Retinal pigment epithelial cell (primary cell): ENCODE measurements around the gene GBP3.

Experiments
- DNase-seq: peaks from one replicate; pipeline ENCODE4 v3.0.0-alpha.2; 2010; ENCODE audit warnings: low read depth
- H3K4me3 ChIP-seq: 2 replicates; pipeline ENCODE4 v1.5.1; 2011; ENCODE audit warnings: mild to moderate bottlenecking, low read length, control low read depth, moderate library complexity
- TF ChIP-seq, protein P1 (sequence below): conservative IDR thresholded peaks from 2 replicates; pipeline ENCODE4 v1.5.1; 2011; ENCODE audit warnings: low read depth, low read length, control low read depth, inconsistent platforms

GBP3 gene

DNA sequence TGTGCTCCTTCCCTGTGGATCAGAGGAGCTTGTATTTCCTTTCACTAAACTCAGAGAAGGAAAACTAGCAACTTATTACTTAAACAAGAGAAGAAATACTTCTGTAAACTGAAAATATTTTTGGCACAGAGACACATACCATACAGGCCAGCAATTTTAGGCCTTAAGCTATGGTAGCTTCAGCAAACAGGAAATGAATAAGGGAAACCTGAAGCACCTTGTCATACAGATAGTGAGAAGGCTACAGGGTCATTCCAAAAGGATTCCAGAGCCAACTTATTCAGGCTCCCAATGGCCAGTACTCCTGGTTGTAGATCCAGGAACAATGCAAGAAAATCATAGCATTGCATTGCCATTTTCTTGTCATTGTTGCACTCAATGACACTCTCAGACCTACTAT is 21.2 kb downstream of the GBP3 start:
- TF ChIP-seq, protein P1, sequence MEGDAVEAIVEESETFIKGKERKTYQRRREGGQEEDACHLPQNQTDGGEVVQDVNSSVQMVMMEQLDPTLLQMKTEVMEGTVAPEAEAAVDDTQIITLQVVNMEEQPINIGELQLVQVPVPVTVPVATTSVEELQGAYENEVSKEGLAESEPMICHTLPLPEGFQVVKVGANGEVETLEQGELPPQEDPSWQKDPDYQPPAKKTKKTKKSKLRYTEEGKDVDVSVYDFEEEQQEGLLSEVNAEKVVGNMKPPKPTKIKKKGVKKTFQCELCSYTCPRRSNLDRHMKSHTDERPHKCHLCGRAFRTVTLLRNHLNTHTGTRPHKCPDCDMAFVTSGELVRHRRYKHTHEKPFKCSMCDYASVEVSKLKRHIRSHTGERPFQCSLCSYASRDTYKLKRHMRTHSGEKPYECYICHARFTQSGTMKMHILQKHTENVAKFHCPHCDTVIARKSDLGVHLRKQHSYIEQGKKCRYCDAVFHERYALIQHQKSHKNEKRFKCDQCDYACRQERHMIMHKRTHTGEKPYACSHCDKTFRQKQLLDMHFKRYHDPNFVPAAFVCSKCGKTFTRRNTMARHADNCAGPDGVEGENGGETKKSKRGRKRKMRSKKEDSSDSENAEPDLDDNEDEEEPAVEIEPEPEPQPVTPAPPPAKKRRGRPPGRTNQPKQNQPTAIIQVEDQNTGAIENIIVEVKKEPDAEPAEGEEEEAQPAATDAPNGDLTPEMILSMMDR: no peak
- no peak overlapping the region for H3K4me3 ChIP-seq
- no peak for DNase-seq

DNA sequence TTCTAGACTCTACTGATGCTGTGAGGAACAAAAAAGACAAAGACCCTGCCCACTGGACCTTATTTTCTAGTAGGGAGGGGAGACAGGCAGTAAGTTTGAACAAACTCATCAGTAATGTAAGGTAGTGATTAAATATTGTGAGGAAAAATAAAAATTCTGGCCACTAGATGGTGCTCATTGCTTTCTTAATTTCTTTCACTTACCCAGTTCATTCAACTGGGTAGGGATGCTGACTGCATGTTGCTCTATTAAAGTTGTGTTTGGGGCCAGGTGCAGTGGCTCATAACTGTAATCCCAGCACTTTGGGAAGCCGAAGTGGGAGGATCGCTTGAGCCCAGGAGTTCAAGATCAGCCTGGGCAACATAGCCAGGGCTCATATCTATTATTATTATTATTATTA is 23.9 kb downstream of the GBP3 start:
- TF ChIP-seq, protein P1: peak; percentile 36
- no peak for DNase-seq
- H3K4me3 ChIP-seq: no peak overlapping the region

DNA sequence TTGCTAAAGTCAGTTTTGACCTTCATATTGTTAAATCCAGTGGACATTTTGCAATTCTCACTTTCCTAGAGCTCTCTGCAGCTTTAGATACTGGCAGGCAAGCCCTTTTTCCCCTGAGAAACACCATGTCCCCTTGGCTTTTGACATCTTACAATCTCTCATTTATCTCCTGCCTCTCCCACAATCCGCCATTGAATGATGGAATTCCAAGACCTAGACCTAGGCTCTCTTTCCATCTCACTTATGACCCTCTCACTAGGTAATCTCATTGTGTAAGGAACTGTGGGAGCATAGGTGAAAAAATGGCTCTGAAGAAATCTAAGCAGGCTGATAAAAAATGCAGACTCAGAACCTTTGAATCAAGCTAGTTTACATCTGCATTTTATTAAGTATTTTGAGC is 32.2 kb downstream of the GBP3 start:
- TF ChIP-seq, protein P1: no peak
- no peak overlapping the region for H3K4me3 ChIP-seq
- no peak for DNase-seq

DNA sequence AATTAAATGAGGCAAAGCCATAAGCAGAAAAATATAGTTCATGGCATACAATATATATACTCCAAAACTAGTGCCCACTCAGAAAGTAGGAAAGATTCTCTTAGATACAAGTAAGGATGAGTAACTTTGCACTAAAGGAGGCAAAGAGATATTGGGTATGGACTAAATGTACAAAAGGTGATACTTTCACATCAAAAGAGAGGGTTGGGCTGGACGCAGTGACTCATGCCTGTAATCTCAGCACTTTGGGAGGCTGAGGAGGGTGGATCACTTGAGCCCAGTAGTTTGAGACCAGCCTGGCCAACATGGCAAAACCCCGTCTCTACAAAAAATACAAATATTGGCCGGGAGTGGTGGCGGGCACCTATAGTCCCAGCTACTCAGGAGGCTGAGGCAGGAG is 37.0 kb downstream of the GBP3 start:
- TF ChIP-seq, protein P1: no peak
- DNase-seq: no peak
- no peak overlapping the region for H3K4me3 ChIP-seq

DNA sequence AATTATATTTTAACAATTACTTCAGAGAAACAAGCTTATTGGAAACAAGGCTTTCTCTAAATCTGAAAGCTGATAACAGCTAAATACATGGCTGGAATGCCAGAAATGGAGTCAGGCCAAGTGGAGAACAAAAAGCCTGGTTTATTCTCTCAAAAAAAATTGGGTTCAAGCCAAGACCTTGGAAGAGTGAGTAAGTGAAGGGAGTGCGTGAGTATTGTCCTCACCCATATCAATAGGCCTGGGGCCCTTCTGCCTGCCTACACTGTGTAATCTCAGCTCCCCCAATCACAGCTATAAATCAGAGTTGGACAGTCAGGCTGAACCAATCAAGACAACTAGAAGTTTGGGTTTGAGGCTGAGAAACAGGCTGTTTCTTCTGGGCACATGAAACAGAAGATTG is 37.6 kb downstream of the GBP3 start:
- DNase-seq: peak; percentile 93
- TF ChIP-seq, protein P1: no peak
- H3K4me3 ChIP-seq: no peak overlapping the region

DNA sequence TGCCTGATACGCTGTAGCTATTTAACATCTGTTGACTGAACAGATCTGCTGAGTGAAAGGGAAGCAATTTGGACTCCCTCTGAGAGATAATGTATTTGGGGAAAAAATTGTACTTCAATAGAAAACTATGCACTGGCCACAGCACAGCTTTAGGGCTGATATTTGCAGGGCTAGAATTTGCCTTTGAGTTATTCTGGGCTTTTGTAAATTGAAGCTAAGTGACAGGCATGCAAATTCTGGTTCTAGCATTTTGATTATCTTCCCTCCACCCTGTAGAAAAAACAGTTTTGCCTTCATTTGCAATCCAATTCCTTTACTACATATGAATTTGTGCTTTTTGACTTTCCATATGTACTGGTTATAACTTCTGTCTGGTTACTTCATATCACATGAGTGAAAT is 38.1 kb downstream of the GBP3 start:
- no peak overlapping the region for H3K4me3 ChIP-seq
- DNase-seq: no peak
- TF ChIP-seq, protein P1: no peak

DNA sequence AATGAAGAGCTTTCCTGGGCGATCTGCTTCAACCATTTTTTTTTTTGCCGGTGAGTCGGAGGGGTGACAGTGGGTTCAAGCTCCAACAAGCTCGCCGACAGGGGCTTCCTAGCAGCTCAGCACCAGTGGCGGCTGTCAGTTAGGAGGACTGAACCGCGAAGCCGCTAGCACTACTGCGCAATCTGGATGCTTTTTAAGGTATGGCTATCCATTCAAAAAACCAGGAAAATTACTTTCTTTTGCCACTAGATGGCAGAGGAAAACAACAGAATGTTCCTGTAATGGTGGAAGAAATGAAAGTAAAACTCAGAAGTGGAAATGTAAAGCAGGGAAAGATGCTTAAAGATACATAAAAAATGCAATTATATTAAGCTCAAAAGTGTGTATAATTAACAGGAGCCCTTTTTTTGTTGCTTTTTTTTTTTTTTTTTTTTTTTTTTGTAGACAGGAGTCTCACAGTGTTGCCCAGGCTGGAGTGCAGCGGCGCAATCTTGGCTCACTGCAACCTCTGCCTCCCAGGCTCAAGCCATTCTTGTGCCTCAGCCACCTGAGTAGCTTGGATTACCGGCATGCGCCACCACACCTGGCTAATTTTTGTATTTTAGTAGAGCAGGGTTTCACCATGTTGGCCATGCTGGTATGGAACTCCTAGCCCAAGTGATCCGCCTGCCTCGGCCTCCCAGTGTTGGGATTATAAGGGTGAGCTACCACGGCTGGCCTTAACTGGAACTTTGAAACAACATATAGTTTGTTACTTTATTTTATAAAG is 38.7 kb downstream of the GBP3 start:
- TF ChIP-seq, protein P1: peak; percentile 59
- DNase-seq: no peak
- H3K4me3 ChIP-seq: no peak overlapping the region
